Mesendoderm (in vitro differentiated cells): ENCODE data around the gene IZUMO1.

Source experiments
- DNase-seq: peaks from one replicate; pipeline ENCODE4 v3.0.0; 2013
- H2AK5ac ChIP-seq: 2 replicates; pipeline ENCODE4 v1.6.1; 2013; ENCODE audit warnings: low read length, inconsistent platforms
- H2BK120ac ChIP-seq: 2 replicates; pipeline ENCODE4 v1.6.1; 2013; ENCODE audit warnings: low read depth, mild to moderate bottlenecking, low read length, moderate library complexity, mixed read lengths
- H2BK15ac ChIP-seq: replicated peaks from 2 replicates; pipeline ENCODE4 v1.6.1; 2013; ENCODE audit warnings: low read depth, mild to moderate bottlenecking, moderate library complexity
- H2BK5ac ChIP-seq: 2 replicates; pipeline ENCODE4 v1.6.1; 2013; ENCODE audit warnings: low read length, inconsistent platforms
- H3K18ac ChIP-seq: 2 replicates; pipeline ENCODE4 v1.6.1; 2013; ENCODE audit warnings: mild to moderate bottlenecking, low read length, mixed read lengths
- H3K23ac ChIP-seq: one replicate; pipeline ENCODE4 v1.6.1; 2013; ENCODE audit warnings: low read length
- H3K27ac ChIP-seq: 2 replicates; pipeline ENCODE4 v1.5.1; 2013; ENCODE audit warnings: low read depth, mild to moderate bottlenecking, inconsistent platforms, low read length, moderate library complexity
- H3K27me3 ChIP-seq: 2 replicates; pipeline ENCODE4 v1.6.1; 2013; ENCODE audit warnings: low read length, control low read depth, mild to moderate bottlenecking, inconsistent platforms; ENCODE audit not compliant: insufficient read depth, poor library complexity
- H3K36me3 ChIP-seq: 2 replicates; pipeline ENCODE4 v1.6.1; 2013; ENCODE audit warnings: low read length, inconsistent platforms; ENCODE audit not compliant: control insufficient read depth, insufficient read depth
- H3K4ac ChIP-seq: one replicate; pipeline ENCODE4 v1.6.1; 2013; ENCODE audit warnings: low read depth, mild to moderate bottlenecking, low read length, moderate library complexity
- H3K4me1 ChIP-seq: 2 replicates; pipeline ENCODE4 v1.6.1; 2013; ENCODE audit warnings: low read depth, low read length, inconsistent platforms; ENCODE audit not compliant: control insufficient read depth
- H3K4me2 ChIP-seq: 2 replicates; pipeline ENCODE4 v1.6.1; 2013; ENCODE audit warnings: low read length
- H3K4me3 ChIP-seq: 2 replicates; pipeline ENCODE4 v1.5.1; 2013; ENCODE audit warnings: mild to moderate bottlenecking, low read length
- H3K56ac ChIP-seq: one replicate; pipeline ENCODE4 v1.6.1; 2013; ENCODE audit warnings: low read length
- H3K79me1 ChIP-seq: 2 replicates; pipeline ENCODE4 v1.6.1; 2013; ENCODE audit warnings: low read length, inconsistent platforms
- H3K79me2 ChIP-seq: 2 replicates; pipeline ENCODE4 v1.6.1; 2013; ENCODE audit warnings: mild to moderate bottlenecking, low read length; ENCODE audit not compliant: control insufficient read depth, insufficient read depth
- H3K9ac ChIP-seq: 2 replicates; pipeline ENCODE4 v1.6.1; 2013; ENCODE audit warnings: low read length, inconsistent platforms
- H4K5ac ChIP-seq: one replicate; pipeline ENCODE4 v1.6.1; 2013; ENCODE audit warnings: low read length
- H4K8ac ChIP-seq: one replicate; pipeline ENCODE4 v1.6.1; 2013; ENCODE audit warnings: low read depth, mild to moderate bottlenecking, control low read depth, low read length, moderate library complexity
- WGBS: extraction: QIAGEN DNeasy Blood & Tissue Kit; methylation state at CpG from one replicate; pipeline ENCODE4 v1.1.7; 2013; ENCODE audit warnings: low lambda C conversion rate, missing lambda C conversion rate; ENCODE audit not compliant: insufficient coverage; ENCODE audit errors: extremely low coverage; 5-methylcytosine and 5-hydroxymethylcytosine counted together

Gene IZUMO1

DNA sequence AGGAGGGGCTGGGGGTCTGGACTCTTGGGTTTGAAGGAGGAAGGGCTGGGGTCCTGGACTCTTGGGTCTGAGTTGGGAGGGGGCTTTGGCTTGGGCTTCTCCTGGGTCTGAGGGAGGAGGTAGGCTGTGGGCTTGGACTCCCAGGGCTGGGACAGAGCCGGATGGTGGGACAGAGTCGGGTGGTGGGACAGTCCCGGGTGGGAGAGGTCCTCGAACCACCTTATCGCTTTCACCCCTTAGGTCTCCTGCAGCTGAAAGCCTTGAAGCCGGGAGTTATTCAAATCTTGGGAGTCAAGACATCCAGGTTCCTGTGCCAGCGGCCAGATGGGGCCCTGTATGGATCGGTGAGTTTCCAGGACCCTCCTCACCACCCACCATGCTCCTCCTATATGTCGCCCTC lies 10.0 kb upstream of the IZUMO1 start:
- H2BK15ac ChIP-seq: no peak overlapping the region

DNA sequence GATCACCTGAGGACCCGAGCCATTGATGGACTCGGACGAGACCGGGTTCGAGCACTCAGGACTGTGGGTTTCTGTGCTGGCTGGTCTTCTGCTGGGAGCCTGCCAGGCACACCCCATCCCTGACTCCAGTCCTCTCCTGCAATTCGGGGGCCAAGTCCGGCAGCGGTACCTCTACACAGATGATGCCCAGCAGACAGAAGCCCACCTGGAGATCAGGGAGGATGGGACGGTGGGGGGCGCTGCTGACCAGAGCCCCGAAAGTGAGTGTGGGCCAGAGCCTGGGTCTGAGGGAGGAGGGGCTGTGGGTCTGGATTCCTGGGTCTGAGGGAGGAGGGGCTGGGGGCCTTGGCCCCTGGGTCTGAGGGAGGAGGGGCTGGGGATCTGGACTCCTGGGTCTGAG lies 9.5 kb upstream of the IZUMO1 start:
- no peaks in the 10 kb centered on the region for H3K27me3 ChIP-seq
- no peak for DNase-seq
- no peak overlapping the region for H3K23ac ChIP-seq

More for the DNA sequence above, 10.0 kb upstream of the IZUMO1 start:
- H3K4me2 ChIP-seq: no peak overlapping the region
- H3K36me3 ChIP-seq: no peaks in the 10 kb centered on the region
- no peak for DNase-seq
- no peak overlapping the region for H3K56ac ChIP-seq
- H2BK120ac ChIP-seq: no peak overlapping the region
- H3K27ac ChIP-seq: no peak overlapping the region
- no peak overlapping the region for H3K18ac ChIP-seq
- H3K4me3 ChIP-seq: no peak overlapping the region
- H3K4me1 ChIP-seq: no peaks in the 10 kb centered on the region
- no peak overlapping the region for H4K8ac ChIP-seq
- no peaks in the 10 kb centered on the region for H3K27me3 ChIP-seq
- no CpG with 5 or more reads among the region's 9 CpGs for WGBS
- no peaks in the 10 kb centered on the region for H3K79me2 ChIP-seq
- no peak overlapping the region for H3K9ac ChIP-seq
- H2AK5ac ChIP-seq: no peak overlapping the region
- H2BK5ac ChIP-seq: no peak overlapping the region
- H3K79me1 ChIP-seq: no peaks in the 10 kb centered on the region
- H4K5ac ChIP-seq: no peak overlapping the region
- no peak overlapping the region for H3K4ac ChIP-seq
- no peak overlapping the region for H3K23ac ChIP-seq

DNA sequence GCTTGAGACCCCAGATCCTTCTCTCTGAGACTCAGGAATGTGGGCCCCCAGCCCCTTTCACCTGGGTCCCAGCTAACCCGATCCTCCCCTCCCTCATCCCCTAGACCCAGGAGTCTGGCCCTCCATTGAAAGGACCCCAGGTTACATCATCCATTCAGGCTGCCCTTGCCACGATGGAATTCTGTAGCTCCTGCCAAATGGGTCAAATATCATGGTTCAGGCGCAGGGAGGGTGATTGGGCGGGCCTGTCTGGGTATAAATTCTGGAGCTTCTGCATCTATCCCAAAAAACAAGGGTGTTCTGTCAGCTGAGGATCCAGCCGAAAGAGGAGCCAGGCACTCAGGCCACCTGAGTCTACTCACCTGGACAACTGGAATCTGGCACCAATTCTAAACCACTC lies 9.1 kb upstream of the IZUMO1 start:
- H3K27ac ChIP-seq: no peak overlapping the region
- H3K4me2 ChIP-seq: no peak overlapping the region
- H2BK120ac ChIP-seq: no peak overlapping the region
- peak overlapping the region; percentile 10 for H3K18ac ChIP-seq
- H4K8ac ChIP-seq: no peak overlapping the region
- H3K56ac ChIP-seq: peak overlapping the region; percentile 49
- H2BK15ac ChIP-seq: no peak overlapping the region
- no peak overlapping the region for H3K4me3 ChIP-seq
- H4K5ac ChIP-seq: no peak overlapping the region
- H3K4ac ChIP-seq: peak overlapping the region; percentile 87
- H3K27me3 ChIP-seq: no peaks in the 10 kb centered on the region
- no peak overlapping the region for H2BK5ac ChIP-seq
- no CpG with 5 or more reads among the region's 5 CpGs for WGBS
- no peak for DNase-seq
- no peaks in the 10 kb centered on the region for H3K4me1 ChIP-seq
- peaks cover 2% of the 10 kb centered on the region for H3K79me2 ChIP-seq
- no peaks in the 10 kb centered on the region for H3K36me3 ChIP-seq
- no peak overlapping the region for H3K9ac ChIP-seq
- H2AK5ac ChIP-seq: no peak overlapping the region
- H3K23ac ChIP-seq: no peak overlapping the region
- H3K79me1 ChIP-seq: peaks cover 3% of the 10 kb centered on the region

More for the DNA sequence above, 9.5 kb upstream of the IZUMO1 start:
- Histone ChIP-seq H3K9ac (no peak overlapping the region), H4K8ac (no peak overlapping the region), H3K4me2 (no peak overlapping the region), H3K79me2 (peaks cover 2% of the 10 kb centered on the region), H3K4me1 (no peaks in the 10 kb centered on the region), H2AK5ac (no peak overlapping the region), H3K4me3 (no peak overlapping the region), H2BK15ac (no peak overlapping the region), H3K18ac (no peak overlapping the region), H4K5ac (no peak overlapping the region), H2BK5ac (no peak overlapping the region), H3K4ac (no peak overlapping the region), H3K56ac (no peak overlapping the region), H3K27ac (no peak overlapping the region), H3K36me3 (no peaks in the 10 kb centered on the region), H3K79me1 (peaks cover 1% of the 10 kb centered on the region), H2BK120ac (no peak overlapping the region)
- WGBS: no CpG with 5 or more reads among the region's 11 CpGs

DNA sequence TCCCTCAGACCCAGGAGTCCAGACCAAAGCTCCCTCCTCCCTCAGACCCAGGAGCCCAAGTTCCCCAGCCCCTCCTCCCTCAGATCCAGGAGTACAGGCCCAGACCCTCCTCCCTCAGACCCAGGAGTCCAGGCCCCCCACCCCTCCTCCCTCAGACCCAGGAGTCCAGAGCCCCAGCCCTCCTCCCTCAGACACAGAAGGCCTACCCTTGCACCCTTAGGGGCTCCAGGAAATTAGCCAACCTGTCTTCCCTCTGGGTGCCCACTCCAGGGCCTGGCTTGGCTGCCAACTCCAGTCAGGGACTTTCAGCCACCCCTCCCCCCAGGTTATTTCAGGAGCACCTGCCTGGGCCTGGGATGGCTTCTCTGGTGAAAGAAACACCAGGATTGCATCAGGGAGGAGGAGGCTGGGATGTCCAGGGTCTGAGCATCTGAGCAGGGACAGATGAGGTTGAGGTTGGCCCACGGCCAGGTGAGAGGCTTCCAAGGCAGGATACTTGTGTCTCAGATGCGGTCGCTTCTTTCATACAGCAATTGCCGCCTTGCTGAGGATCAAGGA lies 8.5 kb upstream of the IZUMO1 start, which contains the start of gene FGF21:
Gene FGF21, plus strand, starts transcription at position 441 of the 558 bp plus-strand sequence. CDS start 713 bp downstream, outside the sequence.
- Histone ChIP-seq H3K27ac (no peak within 1 kb of the TSS), H3K4me2 (no peak within 1 kb of the TSS), H3K4me3 (no peak within 1 kb of the TSS), H3K4ac (peak within 1 kb of the TSS; percentile 87), H3K18ac (peak within 1 kb of the TSS; percentile 10), H3K36me3 (peaks cover 1% of the 10 kb centered on the region), H3K79me1 (peaks cover 3% of the 10 kb centered on the region), H2BK120ac (no peak within 1 kb of the TSS), H3K79me2 (peaks cover 2% of the 10 kb centered on the region), H4K8ac (no peak within 1 kb of the TSS), H3K27me3 (no peaks in the 10 kb centered on the region), H4K5ac (no peak within 1 kb of the TSS), H3K23ac (no peak within 1 kb of the TSS), H2AK5ac (no peak within 1 kb of the TSS), H3K4me1 (no peaks in the 10 kb centered on the region), H3K56ac (peak within 1 kb of the TSS; percentile 49), H3K9ac (no peak within 1 kb of the TSS), H2BK15ac (no peak within 1 kb of the TSS), H2BK5ac (no peak within 1 kb of the TSS)
- peak; percentile 75 for DNase-seq
- no CpG with 5 or more reads among the region's 4 CpGs for WGBS

DNA sequence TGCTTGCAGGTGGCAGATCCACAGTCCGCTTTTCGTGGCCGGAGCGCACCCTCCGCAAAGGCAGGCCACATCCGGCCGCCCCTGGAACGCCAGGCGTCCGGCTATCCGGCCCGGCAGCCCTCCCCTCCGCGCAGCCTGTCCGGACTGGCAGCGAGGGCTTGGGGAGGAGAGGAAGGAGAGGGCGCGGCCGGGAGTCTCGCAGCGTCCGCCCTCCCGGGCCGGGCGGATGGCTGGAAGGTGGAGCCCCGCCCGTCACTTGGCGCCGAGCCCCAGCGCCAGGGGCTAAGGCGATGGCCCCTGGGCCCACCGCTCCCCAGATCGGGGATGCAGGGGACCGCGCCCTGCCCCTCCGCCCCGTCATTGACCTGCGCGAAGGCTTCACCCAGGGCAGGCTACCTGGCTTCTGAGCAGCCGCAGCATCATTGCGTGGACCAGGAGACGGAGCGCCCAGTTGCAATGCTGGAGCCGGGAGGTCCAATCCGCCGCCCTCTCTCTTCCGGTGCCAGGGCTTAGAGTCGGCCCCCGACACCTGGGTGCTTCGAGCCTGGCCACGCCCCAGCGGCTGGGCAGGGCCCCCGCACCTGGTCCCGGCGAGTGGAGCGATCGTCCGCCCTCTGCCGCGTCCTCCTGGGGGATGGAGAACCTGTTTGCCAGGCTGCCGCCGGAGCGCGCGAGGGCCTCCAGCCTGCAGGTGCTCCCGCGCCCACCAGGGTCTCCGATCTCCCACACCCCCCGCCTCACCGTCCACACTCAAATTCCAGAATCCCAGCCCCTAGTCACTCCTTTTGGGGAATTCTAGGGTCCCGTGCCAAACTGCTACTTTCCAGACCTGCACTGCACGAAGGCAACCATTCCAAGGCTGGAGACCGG lies 6.0 kb upstream of the IZUMO1 start, which contains the start of gene FUT1:
Gene FUT1, minus strand, starts transcription at position 146 of the 870 bp plus-strand sequence. CDS start 1,360 bp downstream, outside the sequence.
- no peak within 1 kb of the TSS for H2BK5ac ChIP-seq
- no CpG with 5 or more reads among the region's 73 CpGs for WGBS
- peak; percentile 94 for DNase-seq

More for the DNA sequence above, 6.0 kb upstream of the IZUMO1 start, which contains the start of gene FUT1:
- peak within 1 kb of the TSS; percentile 59 for H3K9ac ChIP-seq
- no peak within 1 kb of the TSS for H2AK5ac ChIP-seq
- no peak within 1 kb of the TSS for H4K5ac ChIP-seq
- H4K8ac ChIP-seq: no peak within 1 kb of the TSS
- peak within 1 kb of the TSS; percentile 54 for H3K18ac ChIP-seq
- H3K27ac ChIP-seq: no peak within 1 kb of the TSS
- H2BK15ac ChIP-seq: no peak within 1 kb of the TSS
- H3K23ac ChIP-seq: no peak within 1 kb of the TSS
- H3K4ac ChIP-seq: peak within 1 kb of the TSS; percentile 17
- peak within 1 kb of the TSS; percentile 71 for H3K4me3 ChIP-seq
- no peak within 1 kb of the TSS for H2BK120ac ChIP-seq
- H3K36me3 ChIP-seq: peaks cover 2% of the 10 kb centered on the region
- peak within 1 kb of the TSS; percentile 91 for H3K56ac ChIP-seq
- H3K79me1 ChIP-seq: peaks cover 3% of the 10 kb centered on the region
- H3K27me3 ChIP-seq: no peaks in the 10 kb centered on the region
- H3K79me2 ChIP-seq: peaks cover 4% of the 10 kb centered on the region
- no peaks in the 10 kb centered on the region for H3K4me1 ChIP-seq
- peak within 1 kb of the TSS; percentile 70 for H3K4me2 ChIP-seq
